K562 (cell line): Measurements from ENCODE around the gene EEF1AKMT1.

Experiments used
- ARID3A ChIP-seq: IDR thresholded peaks from 2 replicates; pipeline ENCODE4 v1.6.1; 2012; ENCODE audit warnings: low read depth, low read length, improper control_type of control experiment, borderline replicate concordance
- CREBBP ChIP-seq: IDR thresholded peaks from one replicate; pipeline ENCODE4 v1.6.1; 2012; ENCODE audit warnings: low read depth, mild to moderate bottlenecking, control low read depth, inconsistent platforms, low read length
- CTCF ChIP-seq, 3 experiments: IDR thresholded peaks in 2 of 3; conservative IDR thresholded peaks in 1 of 3; 2 replicates each; pipeline ENCODE4 v1.5.1; 2011 to 2012; ENCODE audit warnings: low read length in 3 of 3, mild to moderate bottlenecking in 3 of 3, control low read depth in 2 of 3, improper control_type of control experiment in 1 of 3, inconsistent platforms in 1 of 3, low read depth in 1 of 3, mixed read lengths in 1 of 3, moderate library complexity in 1 of 3; ENCODE audit not compliant: insufficient read depth in 2 of 3
- GATA2 ChIP-seq: sonication (generic); formaldehyde crosslinking; IDR thresholded peaks from 2 replicates; pipeline ENCODE4 v1.4.0; 2020; ENCODE audit warnings: mild to moderate bottlenecking, missing genetic modification reagents
- HDAC2 ChIP-seq: fragments of 450-650 bp; IDR thresholded peaks from 2 replicates; pipeline ENCODE4 v1.6.1; 2016; ENCODE audit warnings: mild to moderate bottlenecking
- HNRNPLL ChIP-seq: fragments of 200-400 bp; formaldehyde crosslinking; IDR thresholded peaks from 2 replicates; pipeline ENCODE4 v1.6.1; 2017; ENCODE audit warnings: low read length, low read depth, mild to moderate bottlenecking; ENCODE audit not compliant: poor library complexity, severe bottlenecking
- HNRNPUL1 ChIP-seq: fragments of 200-400 bp; formaldehyde crosslinking; IDR thresholded peaks from 2 replicates; pipeline ENCODE4 v1.6.1; 2017; ENCODE audit warnings: low read length
- POLR2AphosphoS5 ChIP-seq: IDR thresholded peaks from 2 replicates; pipeline ENCODE4 v1.6.1; 2011; ENCODE audit warnings: mild to moderate bottlenecking, low read depth, low read length, moderate library complexity; ENCODE audit not compliant: control insufficient read depth, insufficient read depth
- RNF2 ChIP-seq: sonication (generic); IDR thresholded peaks from 2 replicates; pipeline ENCODE4 v1.6.1; 2016
- WHSC1 ChIP-seq: IDR thresholded peaks from one replicate; pipeline ENCODE4 v1.6.1; 2012; ENCODE audit warnings: low read length, control low read depth, inconsistent platforms
- ZNF184 ChIP-seq: sonication (generic); formaldehyde crosslinking; IDR thresholded peaks from 2 replicates; pipeline ENCODE4 v1.5.0; 2020; ENCODE audit warnings: missing genetic modification reagents

DNA sequence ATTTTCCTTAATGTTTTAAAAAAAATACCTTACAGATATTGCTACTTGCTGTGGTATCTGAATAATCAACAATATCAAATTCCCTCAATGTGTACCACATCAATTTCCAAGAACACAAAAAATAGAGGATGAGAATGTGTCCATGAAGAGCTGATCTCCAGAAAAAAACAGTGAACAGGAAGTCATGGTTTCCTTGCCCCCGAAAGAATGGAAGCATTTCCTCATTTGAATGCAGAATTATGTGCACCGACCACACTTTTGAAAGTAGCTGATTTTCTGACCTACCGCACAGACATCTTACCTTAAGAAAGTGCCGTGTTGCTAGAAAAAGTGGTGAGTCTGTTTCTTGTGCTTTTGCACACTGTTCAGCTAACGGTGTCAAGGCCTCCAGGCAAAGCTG lies 13.4 kb upstream of the EEF1AKMT1 start:
- TF ChIP-seq CTCF (IDR thresholded peaks at IDR 0.05 in 2 of 3, conservative IDR thresholded peaks at IDR 0.05 in 1 of 3; ENCODE audit: insufficient read depth in 2 of 3, low read depth in 1 of 3, low read length in 3 of 3) (no peak), GATA2 (CRISPR knock-in tag) (no peak), RNF2 (no peak), HNRNPUL1 (no peak), ZNF184 (CRISPR knock-in tag) (no peak), WHSC1 (no peak), POLR2AphosphoS5 (no peak), ARID3A (no peak), CREBBP (no peak), HNRNPLL (no peak), HDAC2 (no peak)
